A673 (cell line): ENCODE data around the gene DSCAML1. TPM values are rescaled to one million over a fixed set of nuclear protein-coding genes. Genes with fewer than 3 reads are reported as not detected.

ENCODE experiments used
- BruUV-seq: library from RNA; stranded (reverse); fragments of 400-500 nt; replicated peaks from 2 replicates; lab custom pipeline; 2021; lab: Mats Ljungman, UMichigan
- CTCF ChIA-PET: fragments of 300-600 bp; sonication (Branson Sonifier 250); formaldehyde crosslinking; loops from one replicate; lab custom pipeline; 2022; ENCODE audit warnings: antibody characterized with exemption; lab: Charles Lee
- POLR2A ChIA-PET: fragments of 300-600 bp; sonication (Branson Sonifier 250); formaldehyde crosslinking; loops from one replicate; lab custom pipeline; 2022; ENCODE audit warnings: antibody characterized with exemption; ENCODE audit not compliant: low non-redundant PET; lab: Charles Lee
- DNase-seq: peaks from one replicate; pipeline ENCODE4 v3.0.0-alpha.2; 2015; ENCODE audit warnings: low spot score
- H3K27ac ChIP-seq: fragments of 200-600 bp; sonication (generic); 2 replicates; pipeline ENCODE4 v1.5.1; 2016; ENCODE audit warnings: mixed run types, low read depth, mild to moderate bottlenecking, mixed read lengths, antibody characterized with exemption, low read length; ENCODE audit not compliant: poor library complexity, severe bottlenecking
- H3K27me3 ChIP-seq: fragments of 200-600 bp; sonication (generic); replicated peaks from 2 replicates; pipeline ENCODE4 v1.6.1; 2017; ENCODE audit warnings: mixed run types, low read depth, mild to moderate bottlenecking, mixed read lengths, antibody characterized with exemption, low read length; ENCODE audit not compliant: insufficient read depth, poor library complexity
- H3K36me3 ChIP-seq: fragments of 200-600 bp; sonication (generic); 2 replicates; pipeline ENCODE4 v1.6.1; 2016; ENCODE audit warnings: mixed run types, mild to moderate bottlenecking, mixed read lengths, antibody characterized with exemption, low read length; ENCODE audit not compliant: insufficient read depth, poor library complexity, severe bottlenecking
- H3K4me1 ChIP-seq: fragments of 200-600 bp; sonication (generic); 2 replicates; pipeline ENCODE4 v1.6.1; 2017; ENCODE audit warnings: mixed run types, mild to moderate bottlenecking, mixed read lengths, antibody characterized with exemption, low read length; ENCODE audit not compliant: insufficient read depth, poor library complexity, severe bottlenecking
- H3K4me3 ChIP-seq: fragments of 200-600 bp; sonication (generic); 2 replicates; pipeline ENCODE4 v1.5.1; 2016; ENCODE audit warnings: low read depth, mixed run types, mild to moderate bottlenecking, mixed read lengths, low read length; ENCODE audit not compliant: poor library complexity, severe bottlenecking
- H3K9me3 ChIP-seq: fragments of 200-600 bp; sonication (generic); 2 replicates; pipeline ENCODE4 v1.6.1; 2016; ENCODE audit warnings: mixed run types, low read depth, mild to moderate bottlenecking, mixed read lengths, antibody characterized with exemption, low read length; ENCODE audit not compliant: poor library complexity, severe bottlenecking
- EZH2 ChIP-seq: fragments of 200-600 bp; sonication (generic); IDR thresholded peaks from 2 replicates; pipeline ENCODE4 v1.6.1; 2017; ENCODE audit warnings: borderline replicate concordance, low read depth, mild to moderate bottlenecking, mixed read lengths, antibody characterized with exemption, low read length; ENCODE audit not compliant: poor library complexity, severe bottlenecking
- intact Hi-C: fragments of 100-400 bp; cut with micrococcal nuclease; formaldehyde crosslinking; loops from one replicate; pipeline ENCODE4 v1.10.0; 2022; ENCODE audit not compliant: unreplicated experiment
- total RNA-seq: library from RNA; stranded (reverse); gene quantifications from 2 replicates; pipeline ENCODE4 v1.2.3, GENCODE V29; 2021
- TF ChIP-seq, protein P1 (sequence below): fragments of 300-800, 200-600 bp; sonication (generic); conservative IDR thresholded peaks from 2 replicates; pipeline ENCODE4 v1.5.1; 2017; ENCODE audit warnings: low read depth, mild to moderate bottlenecking, antibody characterized with exemption, low read length, moderate library complexity, mixed read lengths

Gene DSCAML1
- total RNA-seq, 1 experiment from 2014 or later = not detected

DNA sequence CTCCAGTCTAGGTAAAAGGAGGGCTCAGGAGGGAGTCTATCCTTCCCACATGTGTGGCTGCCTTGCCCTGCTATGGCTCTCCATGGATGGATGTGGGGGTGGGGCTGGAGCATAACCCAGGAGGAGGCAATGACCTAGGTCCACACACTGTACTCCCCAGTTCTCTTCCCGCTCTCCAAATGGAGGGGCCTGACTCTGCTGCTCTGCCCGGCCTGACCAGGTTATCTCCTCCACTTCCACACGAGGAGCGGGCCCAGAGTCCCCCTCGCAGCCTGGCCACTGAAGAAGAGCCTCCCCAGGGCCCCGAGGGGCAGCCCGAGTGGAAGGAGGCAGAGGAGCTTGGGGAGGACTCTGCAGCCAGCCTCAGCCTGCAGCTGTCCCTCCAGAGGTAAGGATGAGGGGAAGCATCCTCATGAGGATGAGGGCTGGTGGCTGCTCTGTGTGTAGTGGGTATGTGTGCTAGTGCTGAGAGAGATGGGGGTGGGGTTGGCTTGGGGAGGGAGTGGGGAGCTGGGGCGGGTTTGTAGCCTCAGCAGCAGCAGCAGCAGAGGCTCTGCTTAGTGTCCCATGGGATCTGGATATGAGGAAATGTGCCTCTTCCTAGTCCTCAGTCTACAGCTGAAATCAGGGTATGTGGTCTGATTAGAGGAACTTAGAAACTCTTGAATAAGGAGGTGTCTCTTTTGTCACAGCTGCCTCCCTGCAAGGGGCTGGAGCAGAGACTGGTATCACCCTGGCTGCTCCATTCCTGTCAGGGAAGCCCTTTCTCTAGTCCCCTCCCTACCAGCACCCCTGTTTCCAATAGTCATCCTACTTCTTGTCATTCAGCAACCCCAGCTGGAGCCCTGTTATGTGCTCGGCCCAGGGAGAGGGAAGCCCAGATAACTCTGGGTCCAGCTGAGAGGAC, 415.3 kb downstream of the DSCAML1 start:
- no peaks in the 10 kb centered on the region for H3K4me1 ChIP-seq
- no peak overlapping the region for H3K4me3 ChIP-seq
- no peaks in the 10 kb centered on the region for H3K27me3 ChIP-seq
- H3K9me3 ChIP-seq = no peaks in the 10 kb centered on the region
- DNase-seq = no peak
- H3K36me3 ChIP-seq = no peaks in the 10 kb centered on the region
- CTCF ChIA-PET = no interaction called here
- no peak overlapping the region for H3K27ac ChIP-seq
- intact Hi-C loops = no loop called here
- TF ChIP-seq EZH2 = no peak
- TF ChIP-seq, protein P1, sequence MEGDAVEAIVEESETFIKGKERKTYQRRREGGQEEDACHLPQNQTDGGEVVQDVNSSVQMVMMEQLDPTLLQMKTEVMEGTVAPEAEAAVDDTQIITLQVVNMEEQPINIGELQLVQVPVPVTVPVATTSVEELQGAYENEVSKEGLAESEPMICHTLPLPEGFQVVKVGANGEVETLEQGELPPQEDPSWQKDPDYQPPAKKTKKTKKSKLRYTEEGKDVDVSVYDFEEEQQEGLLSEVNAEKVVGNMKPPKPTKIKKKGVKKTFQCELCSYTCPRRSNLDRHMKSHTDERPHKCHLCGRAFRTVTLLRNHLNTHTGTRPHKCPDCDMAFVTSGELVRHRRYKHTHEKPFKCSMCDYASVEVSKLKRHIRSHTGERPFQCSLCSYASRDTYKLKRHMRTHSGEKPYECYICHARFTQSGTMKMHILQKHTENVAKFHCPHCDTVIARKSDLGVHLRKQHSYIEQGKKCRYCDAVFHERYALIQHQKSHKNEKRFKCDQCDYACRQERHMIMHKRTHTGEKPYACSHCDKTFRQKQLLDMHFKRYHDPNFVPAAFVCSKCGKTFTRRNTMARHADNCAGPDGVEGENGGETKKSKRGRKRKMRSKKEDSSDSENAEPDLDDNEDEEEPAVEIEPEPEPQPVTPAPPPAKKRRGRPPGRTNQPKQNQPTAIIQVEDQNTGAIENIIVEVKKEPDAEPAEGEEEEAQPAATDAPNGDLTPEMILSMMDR = no peak
- BruUV-seq = no TSS peak
- POLR2A ChIA-PET = no interaction called here

DNA sequence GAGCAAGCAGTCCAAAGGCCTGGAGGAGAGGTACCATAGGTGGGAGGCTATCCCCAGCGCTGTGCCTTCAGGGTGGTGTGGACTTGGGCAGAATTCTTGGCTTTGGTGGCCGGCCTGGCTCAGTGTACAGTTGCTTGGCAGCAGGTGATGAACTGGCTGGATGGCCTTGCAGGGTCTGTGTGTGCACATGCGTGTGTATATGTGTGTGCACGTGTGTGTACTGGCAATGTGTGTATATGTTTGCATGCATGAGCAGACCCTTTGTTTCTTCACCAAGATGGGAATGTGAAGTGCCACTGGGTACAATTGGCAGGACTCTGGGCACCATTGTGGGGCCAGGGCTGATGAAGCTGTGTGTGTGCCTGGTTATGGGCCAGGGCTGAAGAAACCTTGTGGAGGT, 416.3 kb downstream of the DSCAML1 start:
- no peak for DNase-seq
- H3K4me3 ChIP-seq = no peak overlapping the region
- H3K36me3 ChIP-seq = no peaks in the 10 kb centered on the region
- BruUV-seq = no TSS peak
- no peak overlapping the region for H3K27ac ChIP-seq
- POLR2A ChIA-PET = no interaction called here
- intact Hi-C loops = no loop called here
- no peaks in the 10 kb centered on the region for H3K9me3 ChIP-seq
- H3K4me1 ChIP-seq = no peaks in the 10 kb centered on the region
- TF ChIP-seq, protein P1 = no peak
- no peak for TF ChIP-seq EZH2
- H3K27me3 ChIP-seq = no peaks in the 10 kb centered on the region
- CTCF ChIA-PET = interaction anchor here (0.5 kb wide), 1 partner anchor 437 kb away, joined by 7 read pairs; no protein-coding TSS in a partner anchor

DNA sequence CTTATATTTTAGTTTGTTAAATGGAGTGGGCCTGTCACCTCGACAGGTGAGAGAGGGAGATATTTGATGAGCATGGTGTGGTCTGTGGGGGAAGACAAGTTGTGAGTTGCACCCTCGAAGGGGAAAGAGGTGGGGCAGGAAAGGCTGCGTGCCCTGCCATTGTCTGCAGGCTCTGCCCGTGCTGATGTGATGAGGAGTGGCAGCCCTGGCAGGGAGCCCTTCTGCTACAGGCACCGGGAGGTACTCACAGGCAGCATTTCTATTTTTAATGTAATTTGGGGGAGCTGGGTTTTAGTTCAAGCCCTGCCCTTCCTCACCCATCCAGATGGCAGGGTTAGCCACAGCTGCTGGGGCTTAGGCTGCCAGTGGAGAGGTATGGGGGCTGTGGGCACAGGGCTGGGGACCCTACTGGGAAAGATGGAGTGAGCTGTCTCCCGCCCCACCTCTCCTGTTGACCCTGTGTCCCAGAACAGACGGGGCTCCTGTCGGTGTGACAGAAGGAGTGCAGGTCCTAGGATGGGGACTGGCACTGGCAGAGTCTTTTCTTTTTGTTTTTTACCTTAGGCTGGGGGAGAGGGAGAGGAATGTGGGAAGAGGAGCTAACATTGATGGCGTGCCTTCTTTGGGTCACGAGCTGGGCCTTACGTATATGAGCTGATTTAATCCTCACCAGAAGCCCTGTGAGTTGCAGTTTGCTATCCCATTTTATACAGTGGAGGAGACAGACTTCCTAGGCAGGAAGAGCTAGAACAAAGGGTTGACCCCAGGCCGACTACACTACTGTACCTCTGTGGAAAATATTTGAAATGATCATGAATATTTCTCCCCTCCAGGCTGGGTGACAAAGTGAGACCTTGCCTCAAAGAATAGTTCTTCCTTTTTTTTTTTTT, 417.8 kb downstream of the DSCAML1 start:
- DNase-seq = no peak
- Histone ChIP-seq H3K27ac (no peak overlapping the region), H3K9me3 (no peaks in the 10 kb centered on the region), H3K4me1 (no peaks in the 10 kb centered on the region), H3K4me3 (no peak overlapping the region), H3K36me3 (no peaks in the 10 kb centered on the region), H3K27me3 (no peaks in the 10 kb centered on the region)
- CTCF ChIA-PET = no interaction called here
- intact Hi-C loops = no loop called here
- POLR2A ChIA-PET = no interaction called here
- no TSS peak for BruUV-seq
- TF ChIP-seq EZH2 = no peak
- TF ChIP-seq, protein P1 = no peak
